ENCODE data around the gene PJA2. TPM values are rescaled to one million over a fixed set of nuclear protein-coding genes. Genes with fewer than 3 reads are reported as not detected.

Gene PJA2
- total and polyA plus RNA-seq, 9 of the 15 experiments (the other 6 are each of a cell fraction or from before 2014, with no cell fraction given) = 25.1 to 82.1 (median 50.1) TPM

GRCh38 chr5:109408991-109409843 is 557 bp downstream of the PJA2 start (continued):
- TF ChIP-seq NFE2L1 (tag; IDR thresholded peaks at IDR 0.05; ENCODE audit: borderline replicate concordance, low read depth) (no peak), KLF13 (tag; IDR thresholded peaks at IDR 0.05; ENCODE audit: borderline replicate concordance, low read depth) (0 out of 2 replicates have a peak, but pooled peaks have one; percentile 18), RNF219 (CRISPR knock-in tag; IDR thresholded peaks at IDR 0.05) (no peak), BRD4 (IDR thresholded peaks at IDR 0.05) (peak; percentile 83; the same call in 1 of the 2 replicates), ZNF408 (CRISPR knock-in tag; IDR thresholded peaks at IDR 0.05; ENCODE audit: low read depth) (no peak), RBM14 (IDR thresholded peaks at IDR 0.05; ENCODE audit: borderline replicate concordance, insufficient read depth, low read depth, low read length) (no peak), MCM7 (IDR thresholded peaks at IDR 0.05) (no peak), FOXJ2 (tag; IDR thresholded peaks at IDR 0.05) (no peak), ZNF644 (tag; IDR thresholded peaks at IDR 0.05; ENCODE audit: low read depth) (no peak), TEAD2 (tag; IDR thresholded peaks at IDR 0.05) (no peak), ZFP91 (CRISPR knock-in tag; IDR thresholded peaks at IDR 0.05) (no peak), MCM5 (IDR thresholded peaks at IDR 0.05; ENCODE audit: low read depth) (no peak), GTF2F1 (IDR thresholded peaks at IDR 0.05; ENCODE audit: low read depth, low read length) (0 out of 2 replicates have a peak, but pooled peaks have one; percentile 22), HMG20B (CRISPR knock-in tag; IDR thresholded peaks at IDR 0.05) (peak; percentile 71; the same call in 1 of the 2 replicates), SLC30A9 (CRISPR knock-in tag; IDR thresholded peaks at IDR 0.05) (no peak), MECOM (CRISPR knock-in tag; IDR thresholded peaks at IDR 0.05) (no peak), ZNF444 (CRISPR knock-in tag; IDR thresholded peaks at IDR 0.05) (no peak), NFXL1 (CRISPR knock-in tag; IDR thresholded peaks at IDR 0.05) (no peak), CGGBP1 (CRISPR knock-in tag; IDR thresholded peaks at IDR 0.05) (no peak), NR4A1 (CRISPR knock-in tag; IDR thresholded peaks at IDR 0.05) (no peak), NR4A1 (tag; IDR thresholded peaks at IDR 0.05) (no peak), NFATC3 (IDR thresholded peaks at IDR 0.05) (no peak), ZNF77 (CRISPR knock-in tag; IDR thresholded peaks at IDR 0.05) (no peak), LARP7 (IDR thresholded peaks at IDR 0.05) (no peak), CBX3 (IDR thresholded peaks at IDR 0.05; ENCODE audit: borderline replicate concordance in 1 of 2, low read length in 2 of 2) (peak in 1 of 2 experiments; percentile 52; a peak in 1 of 3 replicates), ZNF282 (CRISPR knock-in tag; IDR thresholded peaks at IDR 0.05) (no peak)
